A549 (cell line): ENCODE data around the gene FNTB. TPM values are rescaled to one million over a fixed set of nuclear protein-coding genes. Genes with fewer than 3 reads are reported as not detected.

Experiments
- ATAC-seq, 2 experiments: fragments of 200-7000 bp in 1 of 2; fragments of >200 bp in 1 of 2; cut with Nextera tagmentation in 1 of 2; cut with Tn5 transposase in 1 of 2; 3 replicates each; pipeline versions ENCODE4 v1.8.0 to v1.9.1; 2018 to 2020; ENCODE audit warnings: mild to moderate bottlenecking in 1 of 2, moderate library complexity in 1 of 2
- CTCF ChIA-PET: fragments of 300-600 bp; sonication (Branson Sonifier 250); formaldehyde crosslinking; extraction: SDS; loops from one replicate; lab custom pipeline; 2021; ENCODE audit warnings: antibody characterized with exemption, inconsistent platforms; lab: Yijun Ruan, JAX
- POLR2A ChIA-PET: fragments of 350-600 bp; formaldehyde crosslinking; extraction: SDS; loops from one replicate; lab custom pipeline; 2021; ENCODE audit warnings: antibody characterized with exemption, inconsistent platforms; lab: Yijun Ruan, JAX
- DNase-seq, 2 experiments: peaks; one replicate each; pipeline versions ENCODE4 v3.0.0 to v3.0.0-alpha.2; 2011 to 2016; ENCODE audit warnings: low read depth in 1 of 2, low spot score in 1 of 2
- FAIRE-seq: peaks from 2 replicates; lab custom pipeline; 2011; peaks lifted over from hg19 to GRCh38; lab: Jason Lieb, UNC
- H3K27ac ChIP-seq, 2 experiments: fragments of >200 bp; sonication (Bioruptor Twin); formaldehyde crosslinking; 3 replicates each; pipeline ENCODE4 v1.5.1; 2016 to 2017
- H3K4me1 ChIP-seq: fragments of >200 bp; sonication (Bioruptor Twin); formaldehyde crosslinking; 3 replicates; pipeline ENCODE4 v1.6.1; 2016
- H3K4me2 ChIP-seq: fragments of >200 bp; sonication (Bioruptor Twin); formaldehyde crosslinking; 3 replicates; pipeline ENCODE4 v1.6.1; 2016
- H3K4me3 ChIP-seq: fragments of >200 bp; sonication (Bioruptor Twin); formaldehyde crosslinking; 3 replicates; pipeline ENCODE4 v1.5.1; 2016
- H3K9me3 ChIP-seq: fragments of >200 bp; sonication (Bioruptor Twin); formaldehyde crosslinking; 3 replicates; pipeline ENCODE4 v1.6.1; 2016
- CHD2 ChIP-seq: fragments of 150-350 bp; IDR thresholded peaks from 2 replicates; pipeline ENCODE4 v1.6.1; 2014; ENCODE audit warnings: low read length; ENCODE audit not compliant: partially characterized antibody
- EHMT2 ChIP-seq: fragments of 200-600 bp; sonication (generic); IDR thresholded peaks from 2 replicates; pipeline ENCODE4 v1.6.1; 2016; ENCODE audit warnings: antibody characterized with exemption, low read depth, mild to moderate bottlenecking, moderate library complexity
- ELK1 ChIP-seq: fragments of 150-350 bp; IDR thresholded peaks from 2 replicates; pipeline ENCODE4 v1.6.1; 2014; ENCODE audit warnings: low read depth, mild to moderate bottlenecking, low read length
- EP300 ChIP-seq, 2 experiments: fragments of >200 bp; sonication (Bioruptor Twin); formaldehyde crosslinking; IDR thresholded peaks; 2 replicates in 1 of 2; 3 replicates in 1 of 2; pipeline ENCODE4 v1.6.1; 2016 to 2017
- FOXS1 ChIP-seq: fragments of 250-450 bp; sonication (Bioruptor Pico); IDR thresholded peaks from 2 replicates; pipeline ENCODE4 v1.5.0; 2020; ENCODE audit warnings: mild to moderate bottlenecking, moderate library complexity
- HDAC2 ChIP-seq: fragments of 200-600 bp; sonication (generic); IDR thresholded peaks from 2 replicates; pipeline ENCODE4 v1.6.1; 2016
- HES2 ChIP-seq: fragments of >200 bp; sonication (Bioruptor Twin); formaldehyde crosslinking; IDR thresholded peaks from 2 replicates; pipeline ENCODE4 v1.6.1; 2016
- HEYL ChIP-seq: fragments of 250-450 bp; sonication (Bioruptor Pico); IDR thresholded peaks from 2 replicates; pipeline ENCODE4 v1.8.0; 2021; ENCODE audit warnings: mild to moderate bottlenecking, moderate library complexity
- HOXB13 ChIP-seq: fragments of 250-450 bp; sonication (Bioruptor Pico); IDR thresholded peaks from 2 replicates; pipeline ENCODE4 v1.5.0; 2020; ENCODE audit warnings: low read depth, mild to moderate bottlenecking, moderate library complexity
- HOXB5 ChIP-seq: fragments of 250-450 bp; sonication (Bioruptor Pico); IDR thresholded peaks from 2 replicates; pipeline ENCODE4 v1.5.0; 2020; ENCODE audit warnings: mild to moderate bottlenecking, moderate library complexity
- JUN ChIP-seq, 2 experiments: fragments of >200 bp; sonication (Bioruptor Twin); formaldehyde crosslinking; IDR thresholded peaks; 2 replicates in 1 of 2; 3 replicates in 1 of 2; pipeline ENCODE4 v1.6.1; 2016 to 2017
- MAFK ChIP-seq: fragments of 450-650 bp; IDR thresholded peaks from 2 replicates; pipeline ENCODE4 v1.6.1; 2014; ENCODE audit not compliant: partially characterized antibody
- MYC ChIP-seq: IDR thresholded peaks from 2 replicates; pipeline ENCODE4 v1.6.1; 2012; ENCODE audit warnings: mild to moderate bottlenecking, inconsistent platforms, low read length, improper control_type of control experiment, borderline replicate concordance
- NFE2L2 ChIP-seq: fragments of 150-350 bp; conservative IDR thresholded peaks from 2 replicates; pipeline ENCODE4 v1.6.1; 2014; ENCODE audit warnings: low read length
- NPAS2 ChIP-seq: fragments of 250-450 bp; sonication (Bioruptor Pico); IDR thresholded peaks from 2 replicates; pipeline ENCODE4 v1.8.0; 2022; ENCODE audit warnings: mild to moderate bottlenecking, moderate library complexity, borderline replicate concordance
- NR3C1 ChIP-seq: fragments of >200 bp; sonication (Bioruptor Twin); formaldehyde crosslinking; IDR thresholded peaks from 3 replicates; pipeline ENCODE4 v1.6.1; 2017
- RAD21 ChIP-seq, 2 experiments: fragments of >200 bp in 1 of 2; sonication (Bioruptor Twin) in 1 of 2; formaldehyde crosslinking in 1 of 2; IDR thresholded peaks in 1 of 2; conservative IDR thresholded peaks in 1 of 2; 2 replicates in 1 of 2; 3 replicates in 1 of 2; pipeline ENCODE4 v1.6.1; 2012 to 2018; ENCODE audit warnings: inconsistent platforms in 1 of 2
- RARB ChIP-seq: fragments of 250-450 bp; sonication (Bioruptor Pico); IDR thresholded peaks from 2 replicates; pipeline ENCODE4 v1.8.0; 2021; ENCODE audit warnings: mild to moderate bottlenecking, moderate library complexity
- RNF2 ChIP-seq: fragments of 200-600 bp; sonication (generic); IDR thresholded peaks from 2 replicates; pipeline ENCODE4 v1.6.1; 2016; ENCODE audit warnings: low read depth, mild to moderate bottlenecking, antibody characterized with exemption, moderate library complexity, borderline replicate concordance
- SMC3 ChIP-seq: fragments of >200 bp; sonication (Bioruptor Twin); formaldehyde crosslinking; IDR thresholded peaks from 3 replicates; pipeline ENCODE4 v1.6.1; 2018; ENCODE audit warnings: inconsistent platforms
- SREBF2 ChIP-seq: fragments of 450-650 bp; IDR thresholded peaks from 2 replicates; pipeline ENCODE4 v1.6.1; 2014; ENCODE audit warnings: mild to moderate bottlenecking, moderate library complexity
- TFCP2L1 ChIP-seq: fragments of 250-450 bp; sonication (Bioruptor Pico); IDR thresholded peaks from 2 replicates; pipeline ENCODE4 v1.5.0; 2021; ENCODE audit warnings: mild to moderate bottlenecking
- TP53 ChIP-seq: fragments of 250-450 bp; sonication (Bioruptor Pico); IDR thresholded peaks from 2 replicates; pipeline ENCODE4 v1.5.0; 2021; ENCODE audit warnings: mild to moderate bottlenecking, moderate library complexity
- ZFP36 ChIP-seq: fragments of 450-650 bp; IDR thresholded peaks from 2 replicates; pipeline ENCODE4 v1.6.1; 2014; ENCODE audit warnings: borderline replicate concordance; ENCODE audit not compliant: partially characterized antibody
- ZNF302 ChIP-seq: fragments of 250-450 bp; sonication (Bioruptor Pico); IDR thresholded peaks from 2 replicates; pipeline ENCODE4 v1.9.0; 2021; ENCODE audit warnings: inconsistent platforms, mild to moderate bottlenecking, moderate library complexity
- WGBS: methylation state at CpG from one replicate; pipeline ENCODE4 v1.1.6; 2017; ENCODE audit errors: missing lambda C conversion rate; 5-methylcytosine and 5-hydroxymethylcytosine counted together
- polyA plus RNA-seq, 4 experiments: library from polyadenylated mRNA; depleted of rRNA in 3 of 4; stranded (reverse); fragments of >200 nt; fragmentation: RNase III in 1 of 4; extraction: RNeasy Plus Mini Kit Qiagen cat#74134 plus additional on column Dnase treatment in 1 of 4; gene quantifications; 2 replicates in 3 of 4; 3 replicates in 1 of 4; pipeline ENCODE4 v1.2.3, GENCODE V29; 2011 to 2017
- TF ChIP-seq, protein P1 (sequence below): IDR thresholded peaks from 2 replicates; pipeline ENCODE4 v1.6.1; 2012
- TF ChIP-seq, protein P2 (sequence below): fragments of >200 bp; sonication (Bioruptor Twin); formaldehyde crosslinking; IDR thresholded peaks from 3 replicates; pipeline ENCODE4 v1.6.1; 2016

FNTB gene
- polyA plus RNA-seq, 2 of the 4 experiments (the other 2 are of a cell fraction): 28.5 to 41.9 TPM

- Histone ChIP-seq H3K4me2 (no peak overlapping the region), H3K9me3 (no peaks in the 10 kb centered on the region), H3K27ac (no peak overlapping the region), H3K4me3 (no peak overlapping the region)
- POLR2A ChIA-PET: no interaction called here
- CTCF ChIA-PET: interaction anchor here (1.0 kb wide), 1 partner anchor 10 kb away, joined by 3 read pairs; no protein-coding TSS in a partner anchor
- ATAC-seq (no peak), DNase-seq (no peak), FAIRE-seq (no peak)
- whole genome bisulfite sequencing: 96% methylated on average over 8 of the region's 8 CpGs
- TF ChIP-seq SREBF2 (no peak), HOXB5 (CRISPR knock-in tag) (no peak), JUN (IDR thresholded peaks at IDR 0.05) (no peak), ZNF302 (no peak), EP300 (IDR thresholded peaks at IDR 0.05) (no peak), ELK1 (no peak), CHD2 (no peak), SMC3 (no peak), NR3C1 (no peak), TFCP2L1 (CRISPR knock-in tag) (no peak), HDAC2 (no peak)
- TF ChIP-seq, protein P1, sequence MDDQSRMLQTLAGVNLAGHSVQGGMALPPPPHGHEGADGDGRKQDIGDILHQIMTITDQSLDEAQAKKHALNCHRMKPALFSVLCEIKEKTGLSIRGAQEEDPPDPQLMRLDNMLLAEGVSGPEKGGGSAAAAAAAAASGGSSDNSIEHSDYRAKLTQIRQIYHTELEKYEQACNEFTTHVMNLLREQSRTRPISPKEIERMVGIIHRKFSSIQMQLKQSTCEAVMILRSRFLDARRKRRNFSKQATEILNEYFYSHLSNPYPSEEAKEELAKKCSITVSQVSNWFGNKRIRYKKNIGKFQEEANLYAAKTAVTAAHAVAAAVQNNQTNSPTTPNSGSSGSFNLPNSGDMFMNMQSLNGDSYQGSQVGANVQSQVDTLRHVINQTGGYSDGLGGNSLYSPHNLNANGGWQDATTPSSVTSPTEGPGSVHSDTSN: no peak
- TF ChIP-seq, all 56 proteins: peak for 0
- H3K4me1 ChIP-seq: no peaks in the 10 kb centered on the region
These were observed 35.8 kb upstream of the FNTB start for GRCh38 chr14:64950889-64951288.

DNA sequence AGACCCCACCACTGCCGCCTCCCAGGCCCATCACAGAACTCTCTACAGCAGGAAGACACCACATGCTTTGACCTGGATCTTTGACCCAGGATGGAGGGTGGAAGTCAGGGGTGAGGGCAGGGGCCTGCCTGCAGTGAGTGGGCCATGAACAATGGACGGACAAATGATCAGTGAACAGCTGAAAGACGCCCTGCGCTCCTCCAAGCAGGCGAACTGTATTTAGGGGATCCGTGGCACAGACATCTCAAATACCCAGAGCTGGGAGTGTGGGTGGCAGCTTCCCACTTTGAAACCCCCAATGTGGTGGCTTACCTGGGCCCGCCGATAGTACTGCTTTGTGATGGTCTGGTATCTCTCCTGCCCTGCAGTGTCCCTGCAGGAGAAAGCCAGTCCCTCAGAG, 35.4 kb upstream of the FNTB start:
- 96% methylated on average over 8 of the region's 8 CpGs for WGBS
- no peak for DNase-seq
- CTCF ChIA-PET: interaction anchor here (1.0 kb wide), 1 partner anchor 10 kb away, joined by 3 read pairs; no protein-coding TSS in a partner anchor

More for the DNA sequence above, 35.4 kb upstream of the FNTB start:
- FAIRE-seq (no peak), ATAC-seq (no peak)
- no peak overlapping the region for H3K4me2 ChIP-seq
- TF ChIP-seq, protein P1: no peak
- TF ChIP-seq NPAS2: no peak
- TF ChIP-seq MYC: no peak
- no peak for TF ChIP-seq MAFK
- TF ChIP-seq NFE2L2: no peak
- TF ChIP-seq RARB (CRISPR knock-in tag): no peak
- no peak for TF ChIP-seq SREBF2
- no peak for TF ChIP-seq NR3C1
- TF ChIP-seq HES2: no peak
- no peak for TF ChIP-seq TFCP2L1 (CRISPR knock-in tag)
- no peak for TF ChIP-seq HEYL (CRISPR knock-in tag)
- TF ChIP-seq RAD21 (conservative IDR thresholded peaks at IDR 0.05 in 1 of 2, IDR thresholded peaks at IDR 0.05 in 1 of 2): no peak
- no peak for TF ChIP-seq TP53 (CRISPR knock-in tag)
- no peak for TF ChIP-seq ZFP36
- no peak for TF ChIP-seq CHD2
- TF ChIP-seq HOXB13 (CRISPR knock-in tag): no peak
- TF ChIP-seq RNF2: no peak
- no peak for TF ChIP-seq FOXS1
- TF ChIP-seq, protein P2, sequence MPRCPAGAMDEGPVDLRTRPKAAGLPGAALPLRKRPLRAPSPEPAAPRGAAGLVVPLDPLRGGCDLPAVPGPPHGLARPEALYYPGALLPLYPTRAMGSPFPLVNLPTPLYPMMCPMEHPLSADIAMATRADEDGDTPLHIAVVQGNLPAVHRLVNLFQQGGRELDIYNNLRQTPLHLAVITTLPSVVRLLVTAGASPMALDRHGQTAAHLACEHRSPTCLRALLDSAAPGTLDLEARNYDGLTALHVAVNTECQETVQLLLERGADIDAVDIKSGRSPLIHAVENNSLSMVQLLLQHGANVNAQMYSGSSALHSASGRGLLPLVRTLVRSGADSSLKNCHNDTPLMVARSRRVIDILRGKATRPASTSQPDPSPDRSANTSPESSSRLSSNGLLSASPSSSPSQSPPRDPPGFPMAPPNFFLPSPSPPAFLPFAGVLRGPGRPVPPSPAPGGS: no peak
- no peak for TF ChIP-seq EHMT2
- H3K27ac ChIP-seq: no peak overlapping the region
- H3K4me3 ChIP-seq: no peak overlapping the region
- POLR2A ChIA-PET: no interaction called here
- H3K9me3 ChIP-seq: no peaks in the 10 kb centered on the region
- no peaks in the 10 kb centered on the region for H3K4me1 ChIP-seq
